22Rv1 (cell line): Measurements from ENCODE around the gene CHD9.

ENCODE experiments used
- H3K27ac ChIP-seq: fragments of 450-650 bp; 2 replicates; pipeline ENCODE4 v1.5.1; 2017
- ZFX ChIP-seq: fragments of 450-650 bp; IDR thresholded peaks from 2 replicates; pipeline ENCODE4 v1.6.1; 2017; ENCODE audit warnings: antibody characterized with exemption, borderline replicate concordance
- TF ChIP-seq, protein P1 (sequence below): fragments of 450-650 bp; IDR thresholded peaks from 2 replicates; pipeline ENCODE4 v1.5.1; 2017; ENCODE audit warnings: mild to moderate bottlenecking

CHD9 gene

DNA sequence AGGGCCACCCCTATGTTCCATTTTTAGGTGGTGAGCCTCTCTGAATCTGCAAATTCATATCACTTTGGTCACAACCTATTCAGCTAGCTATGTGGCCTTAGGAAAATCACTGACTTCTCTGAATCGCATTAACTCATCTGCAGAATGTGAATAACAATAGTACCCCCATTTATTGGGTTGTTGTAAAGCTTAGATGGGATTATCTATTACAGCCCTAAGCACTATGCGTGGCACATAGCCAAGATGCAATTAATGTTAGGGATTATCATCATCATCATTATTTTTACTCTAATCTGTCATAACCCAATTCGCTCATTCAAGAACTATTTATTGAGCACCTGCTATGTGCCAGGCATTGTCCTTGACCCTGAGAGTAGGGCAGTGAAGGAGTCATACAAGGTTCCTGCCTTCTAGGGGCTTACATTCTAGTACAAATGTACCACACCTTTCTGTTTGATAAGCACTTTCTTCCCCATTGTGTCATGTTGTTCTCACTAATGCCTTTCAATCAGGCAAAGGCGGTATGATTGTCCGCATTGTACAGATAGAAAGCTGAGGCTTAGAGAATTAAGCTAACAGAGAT, 38.5 kb downstream of the CHD9 start:
- TF ChIP-seq ZFX, result no peak
- TF ChIP-seq, protein P1, sequence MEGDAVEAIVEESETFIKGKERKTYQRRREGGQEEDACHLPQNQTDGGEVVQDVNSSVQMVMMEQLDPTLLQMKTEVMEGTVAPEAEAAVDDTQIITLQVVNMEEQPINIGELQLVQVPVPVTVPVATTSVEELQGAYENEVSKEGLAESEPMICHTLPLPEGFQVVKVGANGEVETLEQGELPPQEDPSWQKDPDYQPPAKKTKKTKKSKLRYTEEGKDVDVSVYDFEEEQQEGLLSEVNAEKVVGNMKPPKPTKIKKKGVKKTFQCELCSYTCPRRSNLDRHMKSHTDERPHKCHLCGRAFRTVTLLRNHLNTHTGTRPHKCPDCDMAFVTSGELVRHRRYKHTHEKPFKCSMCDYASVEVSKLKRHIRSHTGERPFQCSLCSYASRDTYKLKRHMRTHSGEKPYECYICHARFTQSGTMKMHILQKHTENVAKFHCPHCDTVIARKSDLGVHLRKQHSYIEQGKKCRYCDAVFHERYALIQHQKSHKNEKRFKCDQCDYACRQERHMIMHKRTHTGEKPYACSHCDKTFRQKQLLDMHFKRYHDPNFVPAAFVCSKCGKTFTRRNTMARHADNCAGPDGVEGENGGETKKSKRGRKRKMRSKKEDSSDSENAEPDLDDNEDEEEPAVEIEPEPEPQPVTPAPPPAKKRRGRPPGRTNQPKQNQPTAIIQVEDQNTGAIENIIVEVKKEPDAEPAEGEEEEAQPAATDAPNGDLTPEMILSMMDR, result no peak
- no peak overlapping the region for H3K27ac ChIP-seq

DNA sequence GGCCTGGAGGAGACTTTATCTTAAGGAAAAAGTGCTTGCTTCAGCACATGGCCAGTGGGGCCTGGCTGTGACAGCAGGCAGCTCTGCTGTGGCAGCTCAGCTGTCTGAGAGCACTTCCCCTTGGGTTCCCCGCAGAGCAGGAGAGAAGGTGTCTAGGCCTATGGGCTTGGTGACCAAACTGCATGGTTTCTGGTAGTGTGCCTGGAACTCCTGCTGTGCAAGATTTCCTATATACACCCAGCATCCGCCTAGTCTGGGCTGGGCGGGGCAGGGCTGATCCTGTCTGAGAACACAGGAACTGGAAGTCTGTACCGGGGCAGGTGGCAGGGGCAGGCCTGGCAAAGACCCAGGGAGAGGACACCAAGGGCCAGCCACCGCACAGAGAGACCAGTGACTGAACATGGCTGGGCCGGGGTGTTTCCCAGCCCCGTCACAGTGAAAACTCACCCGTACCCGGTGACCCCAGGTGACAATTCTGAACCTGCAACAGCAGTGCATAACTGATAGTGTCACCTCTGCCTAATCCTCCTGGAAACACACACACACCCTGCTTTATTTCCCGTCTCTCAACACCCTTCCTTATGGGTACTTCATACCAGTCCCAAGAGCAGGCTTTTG, 39.3 kb downstream of the CHD9 start:
- TF ChIP-seq ZFX, result no peak
- TF ChIP-seq, protein P1, result no peak
- peak overlapping the region; percentile 51 for H3K27ac ChIP-seq

DNA sequence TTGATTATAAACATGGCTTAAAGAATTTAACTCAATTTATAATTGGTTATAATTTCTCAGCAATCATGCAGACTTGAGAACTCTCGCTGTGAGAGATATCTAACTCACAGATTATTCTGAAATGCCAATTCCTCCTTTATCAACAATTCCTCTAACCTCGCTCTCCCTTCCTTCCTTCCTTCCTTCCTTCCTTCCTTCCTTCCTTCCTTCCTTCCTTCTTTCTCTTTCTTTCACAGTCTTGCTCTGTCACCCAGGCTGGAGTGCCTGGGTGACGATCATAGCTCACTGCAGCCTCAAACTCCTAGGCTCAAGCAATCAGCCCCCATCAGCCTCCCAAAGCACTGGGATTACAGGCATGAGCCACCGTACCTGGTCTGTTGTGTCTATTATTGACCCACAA, 42.4 kb downstream of the CHD9 start:
- no peak overlapping the region for H3K27ac ChIP-seq
- TF ChIP-seq, protein P1, result no peak
- TF ChIP-seq ZFX, result no peak

DNA sequence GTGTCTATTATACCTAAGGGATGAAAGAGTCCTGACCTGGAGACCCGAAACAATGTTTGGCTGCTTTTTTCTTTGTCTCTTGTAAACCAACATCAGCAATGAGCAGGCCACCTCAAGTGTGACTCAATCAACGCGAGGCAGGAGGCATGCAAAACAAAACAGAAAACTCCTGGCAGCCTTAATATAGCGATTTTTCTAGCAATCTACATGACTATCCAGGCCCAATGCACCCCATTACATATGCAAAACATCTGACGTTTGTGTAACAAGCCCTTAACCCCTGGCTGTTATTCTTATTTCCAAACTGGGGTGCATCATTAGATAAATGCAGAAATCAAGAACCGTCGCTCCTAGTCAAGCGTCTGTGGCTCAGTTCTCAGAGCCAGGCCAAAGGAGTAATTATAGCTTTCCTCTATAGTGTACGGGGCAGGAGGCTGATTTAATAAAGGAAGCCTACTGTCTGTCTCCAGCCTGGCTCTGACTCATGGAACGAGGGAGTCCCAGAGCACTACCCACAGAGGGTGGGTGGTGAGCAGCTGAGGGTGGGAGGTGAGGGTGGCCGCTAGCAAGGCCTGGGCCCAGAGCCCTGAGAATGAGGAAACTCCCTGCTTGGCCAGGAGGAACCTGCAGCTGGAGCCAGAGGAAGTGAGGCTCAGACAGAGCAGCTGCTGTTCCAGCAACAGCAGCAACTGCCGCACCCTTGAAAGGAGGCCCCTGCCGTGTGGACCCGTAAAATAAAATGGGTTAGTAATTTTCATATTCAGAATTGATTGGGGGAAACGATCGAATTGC, 43.9 kb downstream of the CHD9 start:
- peak overlapping the region; percentile 94 for H3K27ac ChIP-seq
- TF ChIP-seq ZFX, result no peak
- TF ChIP-seq, protein P1, result no peak

DNA sequence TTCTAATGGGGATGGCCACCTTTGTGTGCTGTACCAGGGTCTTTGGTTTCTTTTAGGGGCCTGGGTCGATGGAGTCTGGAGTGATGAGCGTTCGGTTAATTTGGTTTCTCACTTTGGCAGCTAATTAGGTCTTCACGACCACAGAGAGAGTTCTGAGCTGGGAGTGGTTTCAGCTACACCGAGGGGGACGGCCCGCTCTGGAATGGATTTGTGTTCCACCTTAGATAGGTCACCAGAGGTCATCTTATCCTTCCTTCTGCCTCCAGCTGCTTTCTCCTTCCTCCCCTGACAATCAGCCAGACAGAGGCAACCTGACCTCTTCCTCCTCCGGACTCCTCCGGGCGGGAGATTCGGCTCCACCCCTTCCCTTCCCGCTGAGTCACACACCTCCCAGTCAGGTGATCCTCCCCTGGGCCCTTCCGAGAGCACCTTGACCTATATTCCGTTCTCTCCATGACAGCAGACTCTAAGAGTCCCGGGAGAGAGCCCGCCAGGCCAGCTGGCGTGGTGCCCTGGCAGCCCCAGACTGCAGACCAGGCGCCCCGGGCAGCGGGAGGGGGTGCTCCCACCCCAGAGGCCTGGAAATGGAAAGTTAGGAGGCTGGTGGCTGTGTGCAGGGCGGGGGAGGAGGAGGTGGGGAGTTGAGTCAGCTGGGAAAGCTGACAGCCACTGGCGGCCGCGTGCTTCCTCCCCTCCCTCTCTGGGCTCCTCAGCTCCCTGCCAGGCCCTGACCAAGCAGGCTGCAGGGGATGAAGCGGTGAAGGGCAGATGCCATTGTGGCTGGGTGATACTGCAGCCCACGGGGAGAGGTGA, 44.7 kb downstream of the CHD9 start:
- peak overlapping the region; percentile 94 for H3K27ac ChIP-seq
- TF ChIP-seq ZFX, result no peak
- TF ChIP-seq, protein P1, result no peak

DNA sequence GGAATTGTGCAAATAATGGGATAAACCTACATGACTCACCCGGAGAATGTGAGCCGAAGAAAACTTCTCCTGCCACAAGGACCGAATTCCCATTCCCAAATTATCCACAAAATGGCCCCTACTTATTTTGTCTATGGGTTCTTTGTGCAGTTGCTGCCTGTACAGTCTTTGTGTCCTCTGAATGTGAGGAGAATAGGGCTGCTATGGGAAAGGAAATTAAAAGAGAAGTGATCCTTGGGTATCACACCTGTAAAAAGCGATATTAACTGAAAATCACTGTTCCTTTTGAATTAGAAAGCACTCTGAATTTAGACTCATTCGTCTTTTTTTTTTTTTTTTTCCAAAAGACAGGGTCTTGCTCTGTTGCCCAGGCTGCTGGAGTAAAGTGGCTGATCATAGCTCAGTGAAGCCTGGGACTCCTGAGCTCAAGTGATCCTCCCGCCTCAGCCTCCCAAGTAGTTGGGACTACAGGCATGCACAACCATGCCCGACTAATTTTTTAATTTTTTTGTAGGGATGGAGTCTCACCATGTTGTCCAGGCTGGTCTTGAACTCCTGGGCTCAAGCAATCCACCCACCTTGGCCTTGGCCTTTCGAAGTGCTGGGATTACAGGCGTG, 45.4 kb downstream of the CHD9 start:
- TF ChIP-seq, protein P1, result no peak
- TF ChIP-seq ZFX, result no peak
- peak overlapping the region; percentile 94 for H3K27ac ChIP-seq
